ENCODE data around the gene TCF12.
"Not testable (repeated sequence)": the region's sequence is repeated elsewhere in the genome, so short reads cannot be mapped to it uniquely, and the experiment has no call there.

The TCF12 gene

DNA sequence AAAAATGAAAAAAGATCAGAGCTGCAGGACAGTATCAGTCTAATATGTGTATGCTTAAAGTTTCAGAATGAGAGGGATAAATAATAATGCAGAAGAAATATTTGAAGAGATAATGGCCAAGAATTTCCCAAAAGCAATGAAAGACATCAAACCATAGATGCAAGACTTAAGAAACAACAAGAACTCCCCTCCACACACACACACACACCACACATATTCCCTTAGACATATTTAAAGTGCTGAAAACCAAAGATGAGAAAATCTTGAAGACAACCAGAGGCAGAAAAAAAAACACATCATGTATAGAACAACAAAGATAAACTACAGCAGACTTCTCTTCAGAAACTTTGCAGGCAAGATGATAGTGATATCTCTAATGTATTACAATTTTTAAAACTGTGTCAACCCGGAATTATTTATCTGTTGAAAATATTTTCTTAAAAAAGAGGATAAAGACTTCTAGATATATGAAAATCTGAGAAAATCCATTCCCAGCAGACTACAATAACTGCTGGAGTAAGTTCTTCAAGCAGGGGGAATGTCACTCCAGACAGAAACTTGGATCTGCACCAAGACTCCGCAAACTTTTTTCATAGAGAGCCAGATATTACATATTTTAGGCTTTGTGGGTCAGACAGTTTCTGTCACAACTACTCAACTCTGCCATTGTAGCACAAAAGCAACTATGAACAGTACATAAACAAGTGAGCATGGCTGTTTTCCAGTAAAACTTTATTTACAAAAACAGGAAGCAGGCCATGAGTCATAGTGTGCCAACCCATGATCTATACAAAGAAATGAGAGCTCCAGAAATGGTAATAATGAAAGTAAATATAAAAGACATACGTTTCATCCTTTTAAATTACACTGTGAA lies 234.5 kb downstream of the TCF12 start:
- DNase-seq (ENCODE audit: low read depth): no peak
- TF ChIP-seq, protein P1, sequence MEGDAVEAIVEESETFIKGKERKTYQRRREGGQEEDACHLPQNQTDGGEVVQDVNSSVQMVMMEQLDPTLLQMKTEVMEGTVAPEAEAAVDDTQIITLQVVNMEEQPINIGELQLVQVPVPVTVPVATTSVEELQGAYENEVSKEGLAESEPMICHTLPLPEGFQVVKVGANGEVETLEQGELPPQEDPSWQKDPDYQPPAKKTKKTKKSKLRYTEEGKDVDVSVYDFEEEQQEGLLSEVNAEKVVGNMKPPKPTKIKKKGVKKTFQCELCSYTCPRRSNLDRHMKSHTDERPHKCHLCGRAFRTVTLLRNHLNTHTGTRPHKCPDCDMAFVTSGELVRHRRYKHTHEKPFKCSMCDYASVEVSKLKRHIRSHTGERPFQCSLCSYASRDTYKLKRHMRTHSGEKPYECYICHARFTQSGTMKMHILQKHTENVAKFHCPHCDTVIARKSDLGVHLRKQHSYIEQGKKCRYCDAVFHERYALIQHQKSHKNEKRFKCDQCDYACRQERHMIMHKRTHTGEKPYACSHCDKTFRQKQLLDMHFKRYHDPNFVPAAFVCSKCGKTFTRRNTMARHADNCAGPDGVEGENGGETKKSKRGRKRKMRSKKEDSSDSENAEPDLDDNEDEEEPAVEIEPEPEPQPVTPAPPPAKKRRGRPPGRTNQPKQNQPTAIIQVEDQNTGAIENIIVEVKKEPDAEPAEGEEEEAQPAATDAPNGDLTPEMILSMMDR (IDR thresholded peaks at IDR 0.05; ENCODE audit: control insufficient read depth, insufficient read depth, low read depth, low read length, missing control alignments): no peak
- no peak overlapping the region for H3K4me3 ChIP-seq (ENCODE audit: control insufficient read depth, low read depth, low read length)

DNA sequence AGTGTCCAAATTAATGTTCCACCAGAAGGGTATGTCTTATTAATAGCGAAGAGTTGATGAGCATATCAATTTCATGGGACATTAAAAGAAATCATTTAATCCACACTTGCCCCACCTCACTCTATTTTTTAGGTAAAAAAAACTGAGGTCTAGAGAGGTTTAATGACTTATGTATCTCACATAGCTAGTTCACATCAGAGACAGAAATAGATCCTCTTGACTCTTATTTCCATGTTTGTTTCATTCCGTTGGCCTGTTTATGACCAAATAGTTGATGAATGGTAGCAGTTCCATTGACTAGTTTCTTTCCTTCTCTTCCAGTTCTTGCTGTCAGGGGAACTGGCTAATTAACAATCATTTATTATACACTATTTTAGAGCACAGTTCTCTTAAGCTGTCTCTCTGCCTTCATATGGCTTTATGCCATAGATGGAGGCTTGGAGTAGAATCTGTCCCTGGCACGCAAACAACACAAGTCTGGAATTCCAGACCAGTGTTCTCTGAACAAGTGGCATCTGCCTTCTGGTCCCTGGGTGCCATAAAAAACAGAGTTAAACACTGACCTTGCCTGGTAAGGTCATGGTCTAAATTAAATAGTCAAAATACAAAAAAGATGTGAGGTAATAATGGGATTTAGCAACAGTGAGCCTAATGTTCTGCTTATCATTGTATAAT lies 237.9 kb downstream of the TCF12 start:
- no peak for DNase-seq (ENCODE audit: low read depth)
- TF ChIP-seq, protein P1 (IDR thresholded peaks at IDR 0.05; ENCODE audit: control insufficient read depth, insufficient read depth, low read depth, low read length, missing control alignments): no peak
- no peak overlapping the region for H3K4me3 ChIP-seq (ENCODE audit: control insufficient read depth, low read depth, low read length)

DNA sequence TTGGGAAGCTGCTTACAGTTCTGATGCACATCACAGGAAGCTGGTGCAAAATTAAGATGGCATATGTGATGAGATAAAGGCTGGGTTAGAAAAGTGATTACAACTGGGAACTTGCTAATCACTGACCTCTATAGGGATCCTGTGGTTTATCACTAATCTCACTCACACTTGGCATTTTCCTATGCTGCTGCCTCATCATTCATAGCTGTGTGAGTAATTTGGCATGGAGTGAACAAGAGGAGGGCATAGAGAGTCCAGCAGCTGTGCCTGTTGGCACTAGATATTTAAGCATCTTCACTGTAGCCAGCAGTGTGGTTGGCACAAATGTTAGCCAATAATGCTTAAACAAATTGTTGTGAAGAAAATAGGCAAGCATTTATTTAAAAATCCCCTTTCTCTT lies 240.1 kb downstream of the TCF12 start:
- DNase-seq (ENCODE audit: low read depth): no peak
- H3K4me3 ChIP-seq (ENCODE audit: control insufficient read depth, low read depth, low read length): no peak overlapping the region
- TF ChIP-seq, protein P1 (IDR thresholded peaks at IDR 0.05; ENCODE audit: control insufficient read depth, insufficient read depth, low read depth, low read length, missing control alignments): no peak

DNA sequence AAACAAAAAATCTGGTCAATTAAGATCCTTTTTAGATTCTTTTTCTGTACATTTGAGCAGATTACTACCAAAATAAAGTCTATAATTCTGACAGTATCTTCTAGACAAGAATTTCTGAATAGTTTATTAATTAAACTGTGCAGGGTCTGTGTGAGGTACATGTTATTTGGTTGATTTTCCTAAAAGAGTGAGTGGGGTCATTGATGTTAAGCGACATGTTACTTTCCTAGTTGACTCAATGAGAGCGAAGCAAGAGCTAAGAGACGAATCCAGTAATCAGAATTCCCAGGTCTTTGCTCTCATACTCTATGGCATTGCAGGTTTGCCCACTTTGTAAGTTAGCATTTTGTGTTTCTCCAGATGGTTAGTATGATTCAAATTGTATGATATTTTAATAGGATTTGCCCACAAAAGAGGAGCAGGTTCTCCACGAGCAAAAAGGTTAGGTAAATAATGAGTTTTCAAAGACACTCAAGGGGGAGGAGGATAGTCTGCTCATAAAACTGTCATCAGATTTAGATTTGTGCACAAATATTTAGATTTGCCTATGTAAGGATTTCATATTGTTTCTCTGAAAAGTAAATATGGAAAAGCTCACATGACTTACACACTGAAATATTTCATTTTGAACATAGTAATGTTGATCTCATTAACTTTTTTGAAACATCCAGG lies 240.7 kb downstream of the TCF12 start:
- no peak for DNase-seq (ENCODE audit: low read depth)
- no peak overlapping the region for H3K4me3 ChIP-seq (ENCODE audit: control insufficient read depth, low read depth, low read length)
- TF ChIP-seq, protein P1 (IDR thresholded peaks at IDR 0.05; ENCODE audit: control insufficient read depth, insufficient read depth, low read depth, low read length, missing control alignments): no peak

DNA sequence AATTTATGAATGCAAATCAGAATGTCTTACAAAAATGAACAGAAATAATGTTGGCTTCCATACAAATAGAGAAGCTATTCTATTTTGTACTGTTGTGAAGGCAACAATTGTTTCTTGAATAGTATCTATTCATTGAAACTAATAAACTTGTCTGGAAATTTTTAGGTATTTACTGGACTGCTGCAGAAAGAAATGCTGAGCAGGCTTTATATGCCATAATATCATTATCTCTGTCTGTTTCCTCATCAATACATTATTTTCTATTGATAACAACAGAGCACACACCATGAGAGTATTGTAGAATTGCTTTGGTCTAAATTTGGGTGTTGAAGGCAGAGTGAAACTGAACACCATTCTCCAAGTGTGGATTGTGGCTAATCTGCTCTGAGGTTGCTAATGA lies 241.3 kb downstream of the TCF12 start:
- DNase-seq (ENCODE audit: low read depth): no peak
- H3K4me3 ChIP-seq (ENCODE audit: control insufficient read depth, low read depth, low read length): no peak overlapping the region
- TF ChIP-seq, protein P1 (IDR thresholded peaks at IDR 0.05; ENCODE audit: control insufficient read depth, insufficient read depth, low read depth, low read length, missing control alignments): no peak

DNA sequence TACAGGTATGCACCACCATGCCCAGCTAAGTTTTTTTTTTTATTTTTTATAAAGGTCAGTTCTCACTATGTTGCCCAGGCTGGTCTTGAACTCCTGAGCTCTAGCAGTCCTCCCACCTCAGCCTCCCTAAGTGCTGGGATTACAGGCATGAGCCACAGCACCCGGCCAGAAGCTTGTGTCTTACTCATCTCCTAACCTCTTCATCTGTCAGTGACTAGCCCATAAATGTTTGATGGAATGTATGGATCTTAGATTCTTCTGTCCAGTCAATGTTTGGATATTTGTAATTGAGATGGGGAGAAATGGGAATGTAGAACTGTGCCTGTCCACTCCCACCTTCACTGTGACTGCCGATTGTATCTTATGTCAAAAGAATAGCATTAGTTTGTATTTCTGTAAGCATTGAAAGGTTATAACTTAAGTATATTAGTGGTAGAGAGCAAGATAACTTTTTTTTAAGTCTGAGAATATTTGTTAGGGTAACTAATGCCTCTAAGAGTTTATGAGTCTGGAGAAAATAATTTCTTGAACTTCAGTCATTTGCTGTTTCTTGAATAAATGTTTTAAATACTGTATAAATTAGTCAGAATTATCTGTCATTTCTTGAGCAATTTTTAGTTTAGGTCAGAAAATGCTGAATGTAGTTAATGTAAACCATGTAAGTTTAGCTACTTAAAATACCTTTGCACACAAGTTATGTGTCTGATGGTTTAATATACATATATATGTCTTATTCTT lies 242.5 kb downstream of the TCF12 start:
- TF ChIP-seq, protein P1 (IDR thresholded peaks at IDR 0.05; ENCODE audit: control insufficient read depth, insufficient read depth, low read depth, low read length, missing control alignments): no peak
- DNase-seq (ENCODE audit: low read depth): no peak

DNA sequence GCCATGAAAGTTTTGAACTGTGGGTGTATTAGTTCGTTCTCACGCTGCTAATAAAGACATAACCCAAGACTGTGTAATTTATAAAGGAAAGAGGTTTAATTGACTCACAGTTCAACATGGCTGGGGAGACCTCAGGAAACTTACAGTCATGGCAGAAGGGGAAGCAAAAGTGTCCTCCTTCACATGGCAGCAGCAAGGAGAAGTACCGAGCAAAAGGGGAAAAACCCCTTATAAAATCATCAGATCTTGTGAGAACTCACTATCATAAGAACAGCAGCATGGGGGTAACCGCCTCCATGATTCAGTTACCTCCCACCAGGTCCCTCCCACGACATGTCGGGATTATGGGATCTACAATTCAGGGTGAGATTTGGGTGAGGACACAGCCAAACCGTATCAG lies 245.8 kb downstream of the TCF12 start:
- not testable (repeated sequence) for H3K4me3 ChIP-seq (ENCODE audit: control insufficient read depth, low read depth, low read length); DNase-seq (ENCODE audit: low read depth)

More for the DNA sequence above, 242.5 kb downstream of the TCF12 start:
- H3K4me3 ChIP-seq (ENCODE audit: control insufficient read depth, low read depth, low read length): no peak overlapping the region

Measured in AG09309 (cell line).